ENCODE results near the gene SPSB2. TPM values are rescaled to one million over a fixed set of nuclear protein-coding genes. Genes with fewer than 3 reads are reported as not detected.

The SPSB2 gene
- total and polyA plus RNA-seq, 9 of the 15 experiments (the other 6 are each of a cell fraction or from before 2014, with no cell fraction given) = 0.10 to 10.6 (median 1.9) TPM

DNA sequence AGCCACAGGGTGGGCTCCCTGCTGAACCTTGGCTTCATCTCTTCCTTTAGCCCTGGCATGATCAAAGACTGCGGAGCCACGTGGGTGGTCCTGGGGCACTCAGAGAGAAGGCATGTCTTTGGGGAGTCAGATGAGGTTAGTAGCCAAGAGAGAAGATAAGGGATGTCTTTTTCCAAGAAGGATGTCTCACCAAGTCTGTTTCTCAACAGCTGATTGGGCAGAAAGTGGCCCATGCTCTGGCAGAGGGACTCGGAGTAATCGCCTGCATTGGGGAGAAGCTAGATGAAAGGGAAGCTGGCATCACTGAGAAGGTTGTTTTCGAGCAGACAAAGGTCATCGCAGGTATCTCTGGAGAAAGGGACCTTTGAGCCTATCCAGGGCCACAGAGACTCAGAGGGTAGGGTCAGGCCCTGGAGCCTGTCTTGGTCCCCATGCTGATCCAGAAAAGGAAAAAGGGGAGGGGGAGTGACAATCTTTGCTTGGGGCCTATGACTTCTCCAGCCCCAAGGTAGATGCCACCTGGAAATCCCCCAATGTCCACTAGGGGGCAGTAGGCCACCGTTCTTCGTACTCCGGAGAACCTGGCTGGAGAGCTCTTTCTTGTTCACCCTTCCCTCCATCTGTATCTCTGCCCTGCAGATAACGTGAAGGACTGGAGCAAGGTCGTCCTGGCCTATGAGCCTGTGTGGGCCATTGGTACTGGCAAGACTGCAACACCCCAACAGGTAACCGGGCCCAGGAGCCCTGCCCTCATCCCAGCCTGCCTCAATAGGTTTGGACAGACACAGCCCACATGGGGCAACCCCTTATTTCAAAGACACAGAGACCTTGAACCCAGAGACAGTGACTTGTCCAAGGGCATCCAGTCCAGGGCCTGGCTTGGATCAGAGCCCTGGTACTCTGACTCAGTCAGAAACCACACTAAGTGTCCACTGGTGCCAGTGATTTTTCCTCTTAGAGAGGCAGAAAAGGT lies 3.8 kb downstream of the SPSB2 start (continued):
- TF ChIP-seq, protein P1, sequence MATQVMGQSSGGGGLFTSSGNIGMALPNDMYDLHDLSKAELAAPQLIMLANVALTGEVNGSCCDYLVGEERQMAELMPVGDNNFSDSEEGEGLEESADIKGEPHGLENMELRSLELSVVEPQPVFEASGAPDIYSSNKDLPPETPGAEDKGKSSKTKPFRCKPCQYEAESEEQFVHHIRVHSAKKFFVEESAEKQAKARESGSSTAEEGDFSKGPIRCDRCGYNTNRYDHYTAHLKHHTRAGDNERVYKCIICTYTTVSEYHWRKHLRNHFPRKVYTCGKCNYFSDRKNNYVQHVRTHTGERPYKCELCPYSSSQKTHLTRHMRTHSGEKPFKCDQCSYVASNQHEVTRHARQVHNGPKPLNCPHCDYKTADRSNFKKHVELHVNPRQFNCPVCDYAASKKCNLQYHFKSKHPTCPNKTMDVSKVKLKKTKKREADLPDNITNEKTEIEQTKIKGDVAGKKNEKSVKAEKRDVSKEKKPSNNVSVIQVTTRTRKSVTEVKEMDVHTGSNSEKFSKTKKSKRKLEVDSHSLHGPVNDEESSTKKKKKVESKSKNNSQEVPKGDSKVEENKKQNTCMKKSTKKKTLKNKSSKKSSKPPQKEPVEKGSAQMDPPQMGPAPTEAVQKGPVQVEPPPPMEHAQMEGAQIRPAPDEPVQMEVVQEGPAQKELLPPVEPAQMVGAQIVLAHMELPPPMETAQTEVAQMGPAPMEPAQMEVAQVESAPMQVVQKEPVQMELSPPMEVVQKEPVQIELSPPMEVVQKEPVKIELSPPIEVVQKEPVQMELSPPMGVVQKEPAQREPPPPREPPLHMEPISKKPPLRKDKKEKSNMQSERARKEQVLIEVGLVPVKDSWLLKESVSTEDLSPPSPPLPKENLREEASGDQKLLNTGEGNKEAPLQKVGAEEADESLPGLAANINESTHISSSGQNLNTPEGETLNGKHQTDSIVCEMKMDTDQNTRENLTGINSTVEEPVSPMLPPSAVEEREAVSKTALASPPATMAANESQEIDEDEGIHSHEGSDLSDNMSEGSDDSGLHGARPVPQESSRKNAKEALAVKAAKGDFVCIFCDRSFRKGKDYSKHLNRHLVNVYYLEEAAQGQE (IDR thresholded peaks at IDR 0.05; ENCODE audit: borderline replicate concordance) = peak; percentile 38; the same call in 1 of the 2 replicates
- TF ChIP-seq, protein P1 (CRISPR knock-in tag; IDR thresholded peaks at IDR 0.05; ENCODE audit: low read depth) = no peak
- TF ChIP-seq ZEB2 (IDR thresholded peaks at IDR 0.05) (peak; percentile 15; the same call in 1 of the 2 replicates), RCOR1 (IDR thresholded peaks at IDR 0.05; ENCODE audit: borderline replicate concordance in 1 of 2, low read depth in 2 of 2, low read length in 2 of 2) (peak in 1 of 2 experiments; percentile 55; a peak in 1 of 4 replicates), POLR2A (conservative IDR thresholded peaks at IDR 0.05) (peak; percentile 17; the same call in 1 of the 2 replicates), RAD21 (CRISPR knock-in tag; conservative IDR thresholded peaks at IDR 0.05 in 1 of 2, IDR thresholded peaks at IDR 0.05 in 1 of 2) (peak; percentile 54 to 65), ZSCAN32 (CRISPR knock-in tag; IDR thresholded peaks at IDR 0.05) (no peak), HDAC2 (IDR thresholded peaks at IDR 0.05) (peak; percentile 31; the same call in 1 of the 2 replicates), ESRRA (IDR thresholded peaks at IDR 0.05; ENCODE audit: borderline replicate concordance, low read depth) (peak; percentile 88), POLR2AphosphoS5 (IDR thresholded peaks at IDR 0.05; ENCODE audit: control insufficient read depth, insufficient read depth, low read depth, low read length) (0 out of 2 replicates have a peak, but pooled peaks have one; percentile 31)
- TF ChIP-seq, protein P2, sequence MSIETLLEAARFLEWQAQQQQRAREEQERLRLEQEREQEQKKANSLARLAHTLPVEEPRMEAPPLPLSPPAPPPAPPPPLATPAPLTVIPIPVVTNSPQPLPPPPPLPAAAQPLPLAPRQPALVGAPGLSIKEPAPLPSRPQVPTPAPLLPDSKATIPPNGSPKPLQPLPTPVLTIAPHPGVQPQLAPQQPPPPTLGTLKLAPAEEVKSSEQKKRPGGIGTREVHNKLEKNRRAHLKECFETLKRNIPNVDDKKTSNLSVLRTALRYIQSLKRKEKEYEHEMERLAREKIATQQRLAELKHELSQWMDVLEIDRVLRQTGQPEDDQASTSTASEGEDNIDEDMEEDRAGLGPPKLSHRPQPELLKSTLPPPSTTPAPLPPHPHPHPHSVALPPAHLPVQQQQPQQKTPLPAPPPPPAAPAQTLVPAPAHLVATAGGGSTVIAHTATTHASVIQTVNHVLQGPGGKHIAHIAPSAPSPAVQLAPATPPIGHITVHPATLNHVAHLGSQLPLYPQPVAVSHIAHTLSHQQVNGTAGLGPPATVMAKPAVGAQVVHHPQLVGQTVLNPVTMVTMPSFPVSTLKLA (conservative IDR thresholded peaks at IDR 0.05) = peak in 1 of 2 experiments; percentile 9; a peak in 1 of 4 replicates
- TF ChIP-seq, protein P3, sequence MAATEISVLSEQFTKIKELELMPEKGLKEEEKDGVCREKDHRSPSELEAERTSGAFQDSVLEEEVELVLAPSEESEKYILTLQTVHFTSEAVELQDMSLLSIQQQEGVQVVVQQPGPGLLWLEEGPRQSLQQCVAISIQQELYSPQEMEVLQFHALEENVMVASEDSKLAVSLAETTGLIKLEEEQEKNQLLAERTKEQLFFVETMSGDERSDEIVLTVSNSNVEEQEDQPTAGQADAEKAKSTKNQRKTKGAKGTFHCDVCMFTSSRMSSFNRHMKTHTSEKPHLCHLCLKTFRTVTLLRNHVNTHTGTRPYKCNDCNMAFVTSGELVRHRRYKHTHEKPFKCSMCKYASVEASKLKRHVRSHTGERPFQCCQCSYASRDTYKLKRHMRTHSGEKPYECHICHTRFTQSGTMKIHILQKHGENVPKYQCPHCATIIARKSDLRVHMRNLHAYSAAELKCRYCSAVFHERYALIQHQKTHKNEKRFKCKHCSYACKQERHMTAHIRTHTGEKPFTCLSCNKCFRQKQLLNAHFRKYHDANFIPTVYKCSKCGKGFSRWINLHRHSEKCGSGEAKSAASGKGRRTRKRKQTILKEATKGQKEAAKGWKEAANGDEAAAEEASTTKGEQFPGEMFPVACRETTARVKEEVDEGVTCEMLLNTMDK (IDR thresholded peaks at IDR 0.05; ENCODE audit: borderline replicate concordance, insufficient read depth, low read depth, low read length, poor library complexity, severe bottlenecking) = peak; percentile 78

Data from K562 (cell line).